NCI-H2107 treated with DMSO at 0.1 percent for 48 hours (cell line): Measurements from ENCODE around the gene NFKBIB.
"Not testable (repeated sequence)": the region's sequence is repeated elsewhere in the genome, so short reads cannot be mapped to it uniquely, and the experiment has no call there.

Source experiments
- DNase-seq: peaks from one replicate; lab custom pipeline; 2025; ENCODE audit not compliant: unreplicated experiment; lab: John Stamatoyannopoulos, UW

Gene NFKBIB

GRCh38 chr19:38873400-38873799 lies 26.4 kb upstream of the NFKBIB start:
- not testable (repeated sequence) for DNase-seq

- DNase-seq, result no peak
Observed at GRCh38 chr19:38875656-38876395, 23.9 kb upstream of the NFKBIB start.

GRCh38 chr19:38877781-38878574 lies 21.8 kb upstream of the NFKBIB start, which contains the start of gene RINL:
TSS of gene RINL (minus strand) at chr19:38878275. CDS start at chr19:38876742, 1,533 bp downstream.
- DNase-seq, result peak; percentile 44

GRCh38 chr19:38878575-38879399 lies 21.0 kb upstream of the NFKBIB start:
- DNase-seq, result no peak

- DNase-seq, result no peak
Observed at GRCh38 chr19:38879400-38879751, 20.4 kb upstream of the NFKBIB start.

GRCh38 chr19:38880076-38880881 lies 19.5 kb upstream of the NFKBIB start:
- no peak for DNase-seq

- no peak for DNase-seq
Observed at GRCh38 chr19:38880882-38881609, 18.7 kb upstream of the NFKBIB start.

GRCh38 chr19:38883286-38883685 lies 16.5 kb upstream of the NFKBIB start:
- DNase-seq, result no peak

GRCh38 chr19:38884691-38885090 lies 15.1 kb upstream of the NFKBIB start:
- not testable (repeated sequence) for DNase-seq

GRCh38 chr19:38888876-38889275 lies 10.9 kb upstream of the NFKBIB start:
- no peak for DNase-seq

GRCh38 chr19:38889803-38890202 lies 10.0 kb upstream of the NFKBIB start:
- DNase-seq, result no peak

GRCh38 chr19:38890686-38891085 lies 9.1 kb upstream of the NFKBIB start:
- DNase-seq, result no peak

- DNase-seq, result no peak
Observed at GRCh38 chr19:38891771-38892170, 8.0 kb upstream of the NFKBIB start.

GRCh38 chr19:38892841-38893240 lies 6.9 kb upstream of the NFKBIB start:
- no peak for DNase-seq

GRCh38 chr19:38893341-38893771 lies 6.4 kb upstream of the NFKBIB start:
- DNase-seq, result no peak

GRCh38 chr19:38894968-38895367 lies 4.8 kb upstream of the NFKBIB start:
- DNase-seq, result no peak

GRCh38 chr19:38898788-38899446 lies 852 bp upstream of the NFKBIB start:
- DNase-seq, result no peak

- DNase-seq, result no peak
Observed at GRCh38 chr19:38900202-38900629, 447 bp downstream of the NFKBIB start.

GRCh38 chr19:38900743-38901190 lies 998 bp downstream of the NFKBIB start:
- no peak for DNase-seq
